ENCODE data around the gene CBARP. TPM values are rescaled to one million over a fixed set of nuclear protein-coding genes. Genes with fewer than 3 reads are reported as not detected.

Gene CBARP
- total and polyA plus RNA-seq, 2 donors (not counting 1 experiment from before 2014, with no cell fraction given), result 0.31 to 1.5 TPM

DNA sequence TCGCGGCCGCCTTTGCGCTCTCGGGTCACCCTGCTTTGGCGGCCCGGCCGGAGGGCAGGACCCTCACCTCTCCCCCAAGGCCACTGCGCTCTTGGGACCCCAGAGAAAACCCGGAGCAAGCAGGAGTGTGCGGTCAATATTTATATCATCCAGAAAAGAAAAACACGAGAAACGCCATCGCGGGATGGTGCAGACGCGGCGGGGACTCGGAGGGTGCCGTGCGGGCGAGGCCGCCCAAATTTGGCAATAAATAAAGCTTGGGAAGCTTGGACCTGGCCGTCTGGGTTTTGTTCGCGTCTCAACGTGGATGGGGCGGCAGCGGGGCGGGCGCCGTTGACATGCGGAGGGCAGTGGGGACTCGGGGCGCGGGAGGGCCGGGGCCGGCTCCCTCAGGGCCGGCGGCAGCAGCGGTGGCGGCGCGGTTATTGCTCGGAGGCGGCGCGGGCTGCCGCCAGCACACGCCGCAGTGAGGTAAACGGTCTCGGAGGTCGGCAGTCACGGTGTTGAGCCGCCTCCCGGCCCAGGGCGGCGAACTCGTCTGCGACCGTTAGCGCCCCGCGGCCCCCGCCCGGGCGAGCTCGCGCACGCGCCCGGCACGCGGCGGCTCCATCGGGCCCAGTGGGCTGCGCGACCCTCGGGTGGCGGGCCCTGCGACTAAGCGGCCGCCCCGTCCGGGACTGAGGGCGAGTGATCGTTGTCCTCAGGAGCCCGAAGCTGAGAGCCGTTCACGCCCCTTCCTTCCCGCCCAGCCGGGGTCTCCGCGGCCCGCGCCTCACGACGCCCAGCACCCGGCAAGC, 9.4 kb downstream of the CBARP start:
- TF ChIP-seq, protein P1, sequence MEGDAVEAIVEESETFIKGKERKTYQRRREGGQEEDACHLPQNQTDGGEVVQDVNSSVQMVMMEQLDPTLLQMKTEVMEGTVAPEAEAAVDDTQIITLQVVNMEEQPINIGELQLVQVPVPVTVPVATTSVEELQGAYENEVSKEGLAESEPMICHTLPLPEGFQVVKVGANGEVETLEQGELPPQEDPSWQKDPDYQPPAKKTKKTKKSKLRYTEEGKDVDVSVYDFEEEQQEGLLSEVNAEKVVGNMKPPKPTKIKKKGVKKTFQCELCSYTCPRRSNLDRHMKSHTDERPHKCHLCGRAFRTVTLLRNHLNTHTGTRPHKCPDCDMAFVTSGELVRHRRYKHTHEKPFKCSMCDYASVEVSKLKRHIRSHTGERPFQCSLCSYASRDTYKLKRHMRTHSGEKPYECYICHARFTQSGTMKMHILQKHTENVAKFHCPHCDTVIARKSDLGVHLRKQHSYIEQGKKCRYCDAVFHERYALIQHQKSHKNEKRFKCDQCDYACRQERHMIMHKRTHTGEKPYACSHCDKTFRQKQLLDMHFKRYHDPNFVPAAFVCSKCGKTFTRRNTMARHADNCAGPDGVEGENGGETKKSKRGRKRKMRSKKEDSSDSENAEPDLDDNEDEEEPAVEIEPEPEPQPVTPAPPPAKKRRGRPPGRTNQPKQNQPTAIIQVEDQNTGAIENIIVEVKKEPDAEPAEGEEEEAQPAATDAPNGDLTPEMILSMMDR (conservative IDR thresholded peaks at IDR 0.05 in 1 of 2, IDR thresholded peaks at IDR 0.05 in 1 of 2; ENCODE audit: low read depth in 1 of 2, low read length in 2 of 2), result no peak
- no peak for TF ChIP-seq EZH2 (IDR thresholded peaks at IDR 0.05; ENCODE audit: low read length, missing control alignments)
- Histone ChIP-seq H3K36me3 (ENCODE audit: control insufficient read depth, insufficient read depth, low read length) (peaks cover 26% of the 10 kb centered on the region), H2AFZ (ENCODE audit: low read length) (no peak overlapping the region), H4K20me1 (ENCODE audit: control insufficient read depth, extremely low read depth, insufficient read depth, low read length) (no peaks in the 10 kb centered on the region), H3K27ac (ENCODE audit: insufficient read depth, low read length) (no peak overlapping the region), H3K9ac (ENCODE audit: insufficient read depth, low read length) (no peak overlapping the region), H3K9me3 (ENCODE audit: control insufficient read depth, insufficient read depth, low read depth, low read length) (no peaks in the 10 kb centered on the region), H3K4me2 (ENCODE audit: extremely low read depth, insufficient read depth, low read length) (no peak overlapping the region), H3K79me2 (ENCODE audit: control insufficient read depth, insufficient read depth, low read length) (no peaks in the 10 kb centered on the region), H3K4me1 (ENCODE audit: control insufficient read depth, extremely low read depth, insufficient read depth, low read length) (peaks cover 7% of the 10 kb centered on the region), H3K27me3 (ENCODE audit: control insufficient read depth, insufficient read depth, low read length) (no peaks in the 10 kb centered on the region), H3K4me3 (replicated peaks in 1 of 4; ENCODE audit: control extremely low read depth in 1 of 4, insufficient read depth in 1 of 4, low read depth in 3 of 4, low read length in 4 of 4) (no peak overlapping the region)
- DNase-seq (ENCODE audit: low read depth in 2 of 2), result no peak

DNA sequence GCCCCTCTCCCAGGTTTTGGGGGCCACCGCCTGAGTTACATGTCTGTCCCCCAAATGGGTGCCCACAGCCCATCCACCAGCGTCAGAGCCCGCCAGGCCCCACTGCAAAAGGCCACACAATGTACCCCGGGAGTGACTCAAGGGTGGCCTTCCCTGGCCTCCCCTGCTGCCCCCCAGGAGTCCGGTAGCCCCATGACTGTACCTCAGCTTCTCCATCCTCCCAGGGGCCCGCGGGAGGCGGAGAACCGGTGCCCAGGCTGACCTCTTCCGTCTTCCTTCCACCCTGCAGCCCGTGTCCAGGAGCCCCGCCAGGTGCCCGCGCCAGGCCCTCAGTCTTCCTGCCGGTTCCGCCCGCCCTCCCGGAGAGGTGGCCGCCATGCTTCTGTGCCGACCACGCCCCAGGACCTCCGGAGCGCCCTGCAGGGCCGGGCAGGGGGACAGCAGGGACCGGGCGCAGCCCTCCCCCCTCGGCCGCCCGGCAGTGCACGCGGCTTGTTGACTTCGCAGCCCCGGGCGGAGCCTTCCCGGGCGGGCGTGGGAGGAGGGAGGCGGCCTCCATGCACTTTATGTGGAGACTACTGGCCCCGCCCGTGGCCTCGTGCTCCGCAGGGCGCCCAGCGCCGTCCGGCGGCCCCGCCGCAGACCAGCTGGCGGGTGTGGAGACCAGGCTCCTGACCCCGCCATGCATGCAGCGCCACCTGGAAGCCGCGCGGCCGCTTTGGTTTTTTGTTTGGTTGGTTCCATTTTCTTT, 10.3 kb downstream of the CBARP start:
- Histone ChIP-seq H4K20me1 (ENCODE audit: control insufficient read depth, extremely low read depth, insufficient read depth, low read length) (no peaks in the 10 kb centered on the region), H3K27ac (ENCODE audit: insufficient read depth, low read length) (no peak overlapping the region), H3K9me3 (ENCODE audit: control insufficient read depth, insufficient read depth, low read depth, low read length) (no peaks in the 10 kb centered on the region), H3K4me1 (ENCODE audit: control insufficient read depth, extremely low read depth, insufficient read depth, low read length) (no peaks in the 10 kb centered on the region), H3K4me3 (replicated peaks in 1 of 4; ENCODE audit: control extremely low read depth in 1 of 4, insufficient read depth in 1 of 4, low read depth in 3 of 4, low read length in 4 of 4) (no peak overlapping the region), H3K79me2 (ENCODE audit: control insufficient read depth, insufficient read depth, low read length) (no peaks in the 10 kb centered on the region), H3K4me2 (ENCODE audit: extremely low read depth, insufficient read depth, low read length) (no peak overlapping the region), H3K27me3 (ENCODE audit: control insufficient read depth, insufficient read depth, low read length) (no peaks in the 10 kb centered on the region), H2AFZ (ENCODE audit: low read length) (no peak overlapping the region), H3K36me3 (ENCODE audit: control insufficient read depth, insufficient read depth, low read length) (peaks cover 29% of the 10 kb centered on the region), H3K9ac (ENCODE audit: insufficient read depth, low read length) (no peak overlapping the region)
- DNase-seq (ENCODE audit: low read depth in 2 of 2), result no peak
- TF ChIP-seq, protein P1 (conservative IDR thresholded peaks at IDR 0.05 in 1 of 2, IDR thresholded peaks at IDR 0.05 in 1 of 2; ENCODE audit: low read depth in 1 of 2, low read length in 2 of 2), result no peak

DNA sequence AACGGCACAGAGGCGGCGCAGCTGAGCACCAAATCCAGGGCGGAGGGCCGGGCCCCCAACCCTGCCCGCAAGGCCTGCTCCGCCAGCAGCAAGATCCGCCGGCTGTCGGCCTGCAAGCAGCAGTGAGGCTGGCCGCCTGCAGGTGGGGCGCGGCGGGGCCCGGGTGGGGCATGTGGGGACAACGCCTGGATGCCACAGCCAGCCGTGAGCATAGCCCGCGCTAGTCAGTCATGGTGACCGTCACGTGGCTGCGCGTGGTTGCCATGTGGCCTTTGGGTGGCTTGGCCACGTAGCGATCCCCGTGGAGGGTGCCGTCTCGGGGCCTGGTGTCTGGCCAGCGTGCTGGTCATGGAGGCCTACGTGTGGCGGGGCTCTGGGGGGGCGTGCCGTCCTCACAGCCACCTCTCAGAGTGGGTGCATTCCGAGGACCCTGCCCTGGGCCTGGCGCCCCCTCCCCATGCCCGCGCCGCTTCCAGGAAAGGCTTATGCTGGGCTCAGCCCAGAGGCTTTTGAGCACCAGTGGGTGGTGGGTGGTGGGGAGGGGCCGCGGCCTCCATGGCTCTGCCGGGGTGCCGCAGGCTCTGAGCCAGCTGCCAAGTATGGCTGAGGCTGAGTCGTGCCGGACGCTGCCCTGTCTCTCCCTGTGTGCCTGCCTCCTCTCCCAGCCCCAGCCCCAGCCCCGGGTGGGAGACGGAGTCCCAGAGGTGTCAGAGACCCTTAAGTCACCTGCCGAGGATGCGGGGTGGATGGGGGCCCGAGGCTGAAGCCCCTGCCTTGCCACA, 11.1 kb downstream of the CBARP start:
- Histone ChIP-seq H3K36me3 (ENCODE audit: control insufficient read depth, insufficient read depth, low read length) (peaks cover 35% of the 10 kb centered on the region), H3K4me1 (ENCODE audit: control insufficient read depth, extremely low read depth, insufficient read depth, low read length) (peaks cover under 1% of the 10 kb centered on the region), H3K27me3 (ENCODE audit: control insufficient read depth, insufficient read depth, low read length) (no peaks in the 10 kb centered on the region), H3K4me3 (replicated peaks in 1 of 4; ENCODE audit: control extremely low read depth in 1 of 4, insufficient read depth in 1 of 4, low read depth in 3 of 4, low read length in 4 of 4) (no peak overlapping the region), H3K79me2 (ENCODE audit: control insufficient read depth, insufficient read depth, low read length) (no peaks in the 10 kb centered on the region), H4K20me1 (ENCODE audit: control insufficient read depth, extremely low read depth, insufficient read depth, low read length) (no peaks in the 10 kb centered on the region), H3K9me3 (ENCODE audit: control insufficient read depth, insufficient read depth, low read depth, low read length) (no peaks in the 10 kb centered on the region), H2AFZ (ENCODE audit: low read length) (no peak overlapping the region), H3K9ac (ENCODE audit: insufficient read depth, low read length) (no peak overlapping the region), H3K27ac (ENCODE audit: insufficient read depth, low read length) (no peak overlapping the region), H3K4me2 (ENCODE audit: extremely low read depth, insufficient read depth, low read length) (no peak overlapping the region)
- no peak for DNase-seq (ENCODE audit: low read depth in 2 of 2)
- no peak for TF ChIP-seq EZH2 (IDR thresholded peaks at IDR 0.05; ENCODE audit: low read length, missing control alignments)
- TF ChIP-seq, protein P1 (conservative IDR thresholded peaks at IDR 0.05 in 1 of 2, IDR thresholded peaks at IDR 0.05 in 1 of 2; ENCODE audit: low read depth in 1 of 2, low read length in 2 of 2), result no peak
